Measurements from ENCODE around the gene BRIP1.

The BRIP1 gene

GRCh38 chr17:61789872-61790271 is 73.5 kb downstream of the BRIP1 start:
- no peak for DNase-seq (ENCODE audit: low read depth)
- TF ChIP-seq CTCF (IDR thresholded peaks at IDR 0.05; ENCODE audit: low read depth, low read length) (no peak), POLR2A (IDR thresholded peaks at IDR 0.05; ENCODE audit: extremely low read depth, insufficient read length) (no peak), MAX (IDR thresholded peaks at IDR 0.05; ENCODE audit: low read depth, low read length) (no peak), MYC (IDR thresholded peaks at IDR 0.05; ENCODE audit: low read depth, low read length) (no peak)
- no peak overlapping the region for H3K4me3 ChIP-seq (ENCODE audit: low read depth, low read length)

- no peak for DNase-seq (ENCODE audit: low read depth)
- TF ChIP-seq POLR2A (IDR thresholded peaks at IDR 0.05; ENCODE audit: extremely low read depth, insufficient read length), result no peak
- no peak for TF ChIP-seq MYC (IDR thresholded peaks at IDR 0.05; ENCODE audit: low read depth, low read length)
- TF ChIP-seq MAX (IDR thresholded peaks at IDR 0.05; ENCODE audit: low read depth, low read length), result no peak
- no peak for TF ChIP-seq CTCF (IDR thresholded peaks at IDR 0.05; ENCODE audit: low read depth, low read length)
- H3K4me3 ChIP-seq (ENCODE audit: low read depth, low read length), result no peak overlapping the region
Observed at GRCh38 chr17:61786088-61786487, 77.2 kb downstream of the BRIP1 start.

GRCh38 chr17:61784510-61784909 is 78.8 kb downstream of the BRIP1 start:
- H3K4me3 ChIP-seq (ENCODE audit: low read depth, low read length), result no peak overlapping the region
- DNase-seq (ENCODE audit: low read depth), result no peak
- no peak for TF ChIP-seq POLR2A (IDR thresholded peaks at IDR 0.05; ENCODE audit: extremely low read depth, insufficient read length)
- TF ChIP-seq CTCF (IDR thresholded peaks at IDR 0.05; ENCODE audit: low read depth, low read length), result no peak
- no peak for TF ChIP-seq MAX (IDR thresholded peaks at IDR 0.05; ENCODE audit: low read depth, low read length)
- TF ChIP-seq MYC (IDR thresholded peaks at IDR 0.05; ENCODE audit: low read depth, low read length), result no peak

GRCh38 chr17:61783556-61784304 is 79.6 kb downstream of the BRIP1 start:
- no peak for DNase-seq (ENCODE audit: low read depth)
- no peak overlapping the region for H3K4me3 ChIP-seq (ENCODE audit: low read depth, low read length)
- no peak for TF ChIP-seq POLR2A (IDR thresholded peaks at IDR 0.05; ENCODE audit: extremely low read depth, insufficient read length)
- TF ChIP-seq CTCF (IDR thresholded peaks at IDR 0.05; ENCODE audit: low read depth, low read length), result no peak
- no peak for TF ChIP-seq MAX (IDR thresholded peaks at IDR 0.05; ENCODE audit: low read depth, low read length)
- no peak for TF ChIP-seq MYC (IDR thresholded peaks at IDR 0.05; ENCODE audit: low read depth, low read length)

GRCh38 chr17:61783120-61783519 is 80.2 kb downstream of the BRIP1 start:
- TF ChIP-seq CTCF (IDR thresholded peaks at IDR 0.05; ENCODE audit: low read depth, low read length) (no peak), POLR2A (IDR thresholded peaks at IDR 0.05; ENCODE audit: extremely low read depth, insufficient read length) (no peak), MAX (IDR thresholded peaks at IDR 0.05; ENCODE audit: low read depth, low read length) (no peak), MYC (IDR thresholded peaks at IDR 0.05; ENCODE audit: low read depth, low read length) (no peak)
- no peak for DNase-seq (ENCODE audit: low read depth)
- H3K4me3 ChIP-seq (ENCODE audit: low read depth, low read length), result no peak overlapping the region

All from NB4 (cell line).